ENCODE measurements around the gene NHLRC3.

Gene NHLRC3

DNA sequence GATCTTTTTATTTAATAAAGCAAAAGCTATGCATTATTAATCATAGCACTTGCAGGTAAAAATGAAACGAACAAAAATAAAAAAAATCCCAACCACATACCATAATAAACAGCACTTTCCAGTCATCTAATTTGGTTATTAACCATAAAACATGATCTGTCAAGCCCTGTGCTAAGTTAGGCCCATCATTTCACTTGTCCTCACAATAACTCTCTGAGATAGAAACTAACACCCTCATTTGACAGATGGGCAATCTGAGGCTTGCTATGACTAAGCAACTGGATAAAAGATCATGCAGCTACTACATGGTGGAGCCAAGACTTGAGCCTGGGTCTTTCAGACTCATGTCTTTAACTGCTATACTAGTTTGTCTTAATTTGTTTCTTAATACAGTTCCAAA lies 22.2 kb upstream of the NHLRC3 start:
- TF ChIP-seq, protein P1, sequence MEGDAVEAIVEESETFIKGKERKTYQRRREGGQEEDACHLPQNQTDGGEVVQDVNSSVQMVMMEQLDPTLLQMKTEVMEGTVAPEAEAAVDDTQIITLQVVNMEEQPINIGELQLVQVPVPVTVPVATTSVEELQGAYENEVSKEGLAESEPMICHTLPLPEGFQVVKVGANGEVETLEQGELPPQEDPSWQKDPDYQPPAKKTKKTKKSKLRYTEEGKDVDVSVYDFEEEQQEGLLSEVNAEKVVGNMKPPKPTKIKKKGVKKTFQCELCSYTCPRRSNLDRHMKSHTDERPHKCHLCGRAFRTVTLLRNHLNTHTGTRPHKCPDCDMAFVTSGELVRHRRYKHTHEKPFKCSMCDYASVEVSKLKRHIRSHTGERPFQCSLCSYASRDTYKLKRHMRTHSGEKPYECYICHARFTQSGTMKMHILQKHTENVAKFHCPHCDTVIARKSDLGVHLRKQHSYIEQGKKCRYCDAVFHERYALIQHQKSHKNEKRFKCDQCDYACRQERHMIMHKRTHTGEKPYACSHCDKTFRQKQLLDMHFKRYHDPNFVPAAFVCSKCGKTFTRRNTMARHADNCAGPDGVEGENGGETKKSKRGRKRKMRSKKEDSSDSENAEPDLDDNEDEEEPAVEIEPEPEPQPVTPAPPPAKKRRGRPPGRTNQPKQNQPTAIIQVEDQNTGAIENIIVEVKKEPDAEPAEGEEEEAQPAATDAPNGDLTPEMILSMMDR (IDR thresholded peaks at IDR 0.05; ENCODE audit: insufficient read depth, low read depth, low read length, missing control alignments): no peak
- no peak for DNase-seq (ENCODE audit: low read depth)
- no peak overlapping the region for H3K4me3 ChIP-seq (ENCODE audit: low read length)

DNA sequence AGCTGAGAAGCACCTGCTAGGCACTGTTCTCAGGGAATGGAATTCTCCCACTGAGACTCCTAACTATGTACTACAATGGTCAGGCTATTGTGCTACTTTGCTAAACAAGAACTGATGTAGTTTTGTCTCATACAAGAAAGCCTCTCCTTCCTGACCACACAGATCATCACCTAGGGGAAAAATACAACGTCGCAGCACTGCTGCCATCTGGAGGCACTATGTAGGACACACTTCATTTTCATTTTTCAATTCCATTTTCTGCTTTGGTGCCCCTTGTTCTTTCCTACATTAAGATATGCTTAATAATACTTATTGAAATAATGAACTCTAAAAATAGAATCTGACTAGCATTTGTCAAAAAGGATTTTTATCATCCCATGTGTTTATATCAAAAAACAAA lies 21.5 kb upstream of the NHLRC3 start:
- TF ChIP-seq, protein P1 (IDR thresholded peaks at IDR 0.05; ENCODE audit: insufficient read depth, low read depth, low read length, missing control alignments): peak; percentile 51
- peak; percentile 38 for DNase-seq (ENCODE audit: low read depth)
- H3K4me3 ChIP-seq (ENCODE audit: low read length): no peak overlapping the region

GRCh38 chr13:39020853-39021462 lies 17.3 kb upstream of the NHLRC3 start:
- TF ChIP-seq, protein P1 (IDR thresholded peaks at IDR 0.05; ENCODE audit: insufficient read depth, low read depth, low read length, missing control alignments): no peak
- no peak overlapping the region for H3K4me3 ChIP-seq (ENCODE audit: low read length)
- DNase-seq (ENCODE audit: low read depth): no peak

GRCh38 chr13:39023316-39023715 lies 14.9 kb upstream of the NHLRC3 start:
- peak; percentile 60 for DNase-seq (ENCODE audit: low read depth)
- no peak overlapping the region for H3K4me3 ChIP-seq (ENCODE audit: low read length)
- TF ChIP-seq, protein P1 (IDR thresholded peaks at IDR 0.05; ENCODE audit: insufficient read depth, low read depth, low read length, missing control alignments): no peak

DNA sequence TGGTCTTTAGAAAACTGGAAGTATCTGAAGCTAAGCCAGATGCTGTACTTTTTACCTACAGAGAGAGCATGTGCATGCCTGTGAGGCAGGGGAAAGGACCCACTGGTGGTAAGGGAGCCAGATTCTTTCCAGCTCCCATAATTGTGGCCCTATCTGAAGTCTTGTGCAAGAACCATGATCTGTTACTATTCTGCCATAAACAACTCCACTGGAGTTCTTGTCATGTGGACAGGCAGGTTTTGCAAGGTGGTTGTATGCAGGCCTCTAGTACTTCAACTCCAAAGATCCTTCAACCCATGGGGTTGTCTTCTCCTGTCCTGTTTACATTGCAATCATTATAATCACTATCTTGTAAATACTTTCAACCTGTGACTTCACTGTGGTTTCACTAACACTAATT lies 14.5 kb upstream of the NHLRC3 start:
- peak; percentile 86 for DNase-seq (ENCODE audit: low read depth)
- TF ChIP-seq, protein P1 (IDR thresholded peaks at IDR 0.05; ENCODE audit: insufficient read depth, low read depth, low read length, missing control alignments): no peak
- H3K4me3 ChIP-seq (ENCODE audit: low read length): no peak overlapping the region

DNA sequence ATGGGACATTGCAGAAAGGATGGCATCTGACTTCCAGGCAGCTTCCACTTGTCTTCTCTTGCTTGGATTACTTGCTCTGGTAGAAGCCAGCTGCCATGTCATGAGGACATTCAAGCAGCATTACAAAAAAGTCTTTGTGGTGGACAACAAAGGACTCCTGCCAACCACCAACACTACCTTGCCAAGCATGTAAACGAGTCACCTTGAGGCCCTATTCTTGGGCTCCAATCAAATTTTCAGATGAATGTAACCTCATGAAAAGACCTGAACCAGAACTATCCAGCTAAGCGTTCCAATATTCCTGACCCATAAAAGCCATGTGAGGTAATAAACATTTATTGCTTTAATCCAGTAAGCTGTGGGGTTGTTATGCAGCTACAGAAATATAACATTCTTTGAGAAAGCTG lies 12.8 kb upstream of the NHLRC3 start:
- TF ChIP-seq, protein P1 (IDR thresholded peaks at IDR 0.05; ENCODE audit: insufficient read depth, low read depth, low read length, missing control alignments): no peak
- DNase-seq (ENCODE audit: low read depth): no peak
- no peak overlapping the region for H3K4me3 ChIP-seq (ENCODE audit: low read length)

GRCh38 chr13:39032150-39032549 lies 6.1 kb upstream of the NHLRC3 start:
- TF ChIP-seq, protein P1 (IDR thresholded peaks at IDR 0.05; ENCODE audit: insufficient read depth, low read depth, low read length, missing control alignments): no peak
- H3K4me3 ChIP-seq (ENCODE audit: low read length): no peak overlapping the region
- DNase-seq (ENCODE audit: low read depth): no peak

Data from epithelial cell of esophagus (primary cell).